Kidney capillary endothelial cell (primary cell): Measurements from ENCODE around the gene C9orf72.

Source experiments
- DNase-seq: peaks from one replicate; pipeline ENCODE4 v3.0.0-alpha.2; 2018; ENCODE audit warnings: low spot score

C9orf72 gene

GRCh38 chr9:27573634-27574590, 631 bp upstream of the C9orf72 start:
- DNase-seq: peak; percentile 98

GRCh38 chr9:27572566-27572917, 739 bp downstream of the C9orf72 start:
- peak; percentile 69 for DNase-seq

- no peak for DNase-seq
These were observed 1.2 kb downstream of the C9orf72 start for GRCh38 chr9:27572061-27572460.

GRCh38 chr9:27571011-27571410, 2.3 kb downstream of the C9orf72 start:
- no peak for DNase-seq

- DNase-seq: no peak
These were observed 3.9 kb downstream of the C9orf72 start for GRCh38 chr9:27569406-27569805.

- DNase-seq: no peak
These were observed 7.2 kb downstream of the C9orf72 start for GRCh38 chr9:27566118-27566517.

GRCh38 chr9:27565696-27566095, 7.6 kb downstream of the C9orf72 start:
- no peak for DNase-seq

GRCh38 chr9:27564670-27565069, 8.6 kb downstream of the C9orf72 start:
- DNase-seq: no peak

GRCh38 chr9:27563738-27564430, 9.4 kb downstream of the C9orf72 start:
- no peak for DNase-seq

- no peak for DNase-seq
These were observed 11.6 kb downstream of the C9orf72 start for GRCh38 chr9:27561685-27562084.

GRCh38 chr9:27560457-27560856, 12.8 kb downstream of the C9orf72 start:
- DNase-seq: no peak

GRCh38 chr9:27558307-27558706, 15.0 kb downstream of the C9orf72 start:
- DNase-seq: no peak

GRCh38 chr9:27556470-27556869, 16.8 kb downstream of the C9orf72 start:
- DNase-seq: no peak

- no peak for DNase-seq
These were observed 18.6 kb downstream of the C9orf72 start for GRCh38 chr9:27554712-27555111.

GRCh38 chr9:27549196-27549755, 24.0 kb downstream of the C9orf72 start:
- no peak for DNase-seq

- DNase-seq: peak; percentile 17
These were observed 25.1 kb downstream of the C9orf72 start for GRCh38 chr9:27548055-27548741.

- DNase-seq: no peak
These were observed 27.8 kb downstream of the C9orf72 start for GRCh38 chr9:27545471-27545870.

GRCh38 chr9:27542508-27542907, 30.8 kb downstream of the C9orf72 start:
- no peak for DNase-seq

- no peak for DNase-seq
These were observed 31.5 kb downstream of the C9orf72 start for GRCh38 chr9:27541740-27542139.

- no peak for DNase-seq
These were observed 32.8 kb downstream of the C9orf72 start for GRCh38 chr9:27540502-27540901.

- DNase-seq: no peak
These were observed 33.5 kb downstream of the C9orf72 start for GRCh38 chr9:27539479-27540441.
